Measurements from ENCODE around the gene SEZ6L. TPM values are rescaled to one million over a fixed set of nuclear protein-coding genes. Genes with fewer than 3 reads are reported as not detected.

Gene SEZ6L
- total RNA-seq, 1 experiment from 2014 or later = 0.13 TPM

GRCh38 chr22:26273011-26273675, 103.9 kb downstream of the SEZ6L start:
- no peak for DNase-seq
- no peak overlapping the region for H2BK12ac ChIP-seq (ENCODE audit: insufficient read length, low read depth, low read length)
- H3K14ac ChIP-seq (ENCODE audit: insufficient read depth, low read length) = no peak overlapping the region
- H3K4me1 ChIP-seq (ENCODE audit: insufficient read depth, low read length) = no peaks in the 10 kb centered on the region
- H3K27ac ChIP-seq (ENCODE audit: insufficient read length, low read depth, low read length) = no peak overlapping the region
- Mint-ChIP-seq H3K4me3 (no peak overlapping the region), H3K27ac (no peak overlapping the region), H3K9me3 (no peaks in the 10 kb centered on the region), H3K27me3 (ENCODE audit: low read depth) (peaks cover 18% of the 10 kb centered on the region), H3K36me3 (ENCODE audit: insufficient read depth in 1 of 3, low read depth in 3 of 3) (no peaks in the 10 kb centered on the region), H3K4me1 (peaks cover 5 to 12% of the 10 kb centered on the region in 2 experiments)
- no peak overlapping the region for H4K5ac ChIP-seq (ENCODE audit: insufficient read length, low read depth, low read length)
- H4K91ac ChIP-seq (ENCODE audit: insufficient read length, low read depth, low read length) = no peak overlapping the region
- H3K23ac ChIP-seq (ENCODE audit: insufficient read length, low read depth, low read length) = no peak overlapping the region
- no peaks in the 10 kb centered on the region for H4K20me1 ChIP-seq (ENCODE audit: control insufficient read depth, insufficient read depth, insufficient read length)
- H3K4ac ChIP-seq (ENCODE audit: low read depth, low read length) = no peak overlapping the region
- no peak overlapping the region for H2AK5ac ChIP-seq (ENCODE audit: insufficient read length, low read length)
- no peak overlapping the region for H2AFZ ChIP-seq (ENCODE audit: low read length)
- H2BK5ac ChIP-seq (ENCODE audit: insufficient read length, low read length) = no peak overlapping the region
- no peak overlapping the region for H2BK120ac ChIP-seq (ENCODE audit: low read depth, low read length, poor library complexity, severe bottlenecking)
- H3K79me1 ChIP-seq (ENCODE audit: insufficient read depth, low read depth, low read length, poor library complexity, severe bottlenecking) = no peaks in the 10 kb centered on the region
- no peak overlapping the region for H3T11ph ChIP-seq (ENCODE audit: low read length)
- H3K9me3 ChIP-seq (ENCODE audit: control insufficient read depth, low read depth, low read length) = no peaks in the 10 kb centered on the region
- H3K9ac ChIP-seq (ENCODE audit: extremely low read depth, insufficient read length, low read length) = no peak overlapping the region
- no peaks in the 10 kb centered on the region for H3K27me3 ChIP-seq (ENCODE audit: insufficient read depth, low read length)
- no peak overlapping the region for H3K18ac ChIP-seq (ENCODE audit: insufficient read length, low read depth, low read length)
- WGBS (ENCODE audit: extremely low coverage, insufficient read length, low lambda C conversion rate) = no CpG with 5 or more reads among the region's 12 CpGs
- H4K8ac ChIP-seq (replicated peaks; ENCODE audit: insufficient read length, low read depth, low read length) = no peak overlapping the region
- no peaks in the 10 kb centered on the region for H3K79me2 ChIP-seq (ENCODE audit: insufficient read depth, low read length)
- TF ChIP-seq CTCF (conservative IDR thresholded peaks at IDR 0.05) = no peak
- H3K4me2 ChIP-seq (ENCODE audit: insufficient read depth, insufficient read length, low read length) = no peak overlapping the region
- no peak overlapping the region for H3K56ac ChIP-seq (ENCODE audit: insufficient read length, low read depth, low read length)
- H3K23me2 ChIP-seq (ENCODE audit: insufficient read length, low read depth, low read length, poor library complexity, severe bottlenecking) = no peaks in the 10 kb centered on the region
- H2BK20ac ChIP-seq (ENCODE audit: low read depth, low read length, poor library complexity, severe bottlenecking) = no peak overlapping the region
- no peak overlapping the region for H2BK15ac ChIP-seq (ENCODE audit: low read depth, low read length)
